ENCODE measurements around the gene GTSE1. TPM values are rescaled to one million over a fixed set of nuclear protein-coding genes. Genes with fewer than 3 reads are reported as not detected.

Gene GTSE1
- total RNA-seq, 1 donor from 2014 or later = 0.39 TPM

DNA sequence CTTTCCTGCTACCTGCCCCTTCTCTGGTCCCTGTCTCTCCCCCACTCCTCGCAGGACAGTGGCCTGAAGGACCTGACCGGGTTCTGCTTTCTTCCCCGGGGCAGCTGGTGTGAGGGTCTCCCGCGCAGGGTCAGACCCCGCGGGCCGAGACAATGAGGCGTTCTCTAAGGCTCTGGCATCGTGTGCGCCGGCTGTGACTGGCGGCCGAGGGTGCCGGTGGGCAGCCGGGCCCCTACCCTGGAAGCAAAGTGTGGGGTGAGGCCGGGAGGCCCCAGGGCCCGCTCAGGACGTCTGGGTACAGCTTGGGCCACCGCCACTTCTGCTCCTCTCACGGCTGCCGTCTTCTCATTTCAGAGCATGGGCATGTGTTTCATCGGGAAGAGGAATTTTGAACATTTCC, 55.1 kb downstream of the GTSE1 start:
- DNase-seq (ENCODE audit: low spot score) = no peak

DNA sequence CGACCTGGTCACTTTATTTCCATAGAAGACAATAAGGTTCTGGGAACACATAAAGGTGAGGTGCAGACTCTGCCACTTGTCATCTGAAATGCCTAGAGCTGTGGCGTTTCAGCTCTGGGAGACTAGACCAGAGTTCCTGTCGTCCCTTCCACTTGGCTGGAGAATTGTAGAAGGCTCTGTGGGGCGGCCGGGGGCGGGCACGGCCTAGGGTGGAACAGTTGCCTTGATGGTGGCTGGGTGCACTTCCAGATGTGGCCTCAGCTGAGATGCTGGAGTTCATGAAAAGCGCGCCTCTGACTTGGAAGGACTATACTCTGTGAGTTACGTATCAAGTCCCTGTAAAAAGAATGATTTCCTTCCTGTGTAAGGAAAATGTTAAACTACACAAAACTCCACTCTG, 55.6 kb downstream of the GTSE1 start:
- DNase-seq (ENCODE audit: low spot score) = no peak

DNA sequence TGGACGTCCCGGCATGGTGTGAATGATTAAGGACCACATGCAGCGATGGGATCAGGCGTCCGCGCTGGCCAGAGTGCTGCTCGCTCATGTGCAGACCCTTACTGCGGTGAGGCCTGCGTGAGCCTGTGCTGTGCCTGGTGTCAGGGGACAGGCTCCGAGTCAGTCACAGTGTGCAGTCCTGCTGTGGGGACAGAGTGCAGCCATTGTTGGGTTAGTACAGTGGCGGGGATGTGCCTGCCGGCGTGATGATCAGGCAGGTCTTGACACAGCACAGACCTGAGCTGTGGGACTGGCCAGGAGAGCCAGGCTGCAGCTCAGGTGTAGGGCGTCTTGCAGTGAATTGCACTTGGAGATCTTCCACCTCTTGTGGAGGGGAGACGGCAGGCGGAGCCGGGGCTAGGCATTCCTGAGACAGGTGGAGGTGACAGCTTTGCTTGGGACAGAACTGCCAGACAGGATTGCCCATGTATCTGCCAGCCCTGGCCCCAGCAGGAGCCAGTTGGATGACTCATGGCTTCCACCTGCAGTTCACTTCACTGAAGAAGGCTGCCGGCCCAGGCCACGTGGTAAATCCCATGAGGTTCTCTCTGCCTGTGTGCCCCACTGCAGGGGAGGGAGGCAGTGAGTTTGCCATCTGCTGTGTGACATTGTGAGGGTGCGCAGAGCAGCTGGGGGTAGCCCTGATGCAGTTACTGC, 56.2 kb downstream of the GTSE1 start:
- no peak for DNase-seq (ENCODE audit: low spot score)

DNA sequence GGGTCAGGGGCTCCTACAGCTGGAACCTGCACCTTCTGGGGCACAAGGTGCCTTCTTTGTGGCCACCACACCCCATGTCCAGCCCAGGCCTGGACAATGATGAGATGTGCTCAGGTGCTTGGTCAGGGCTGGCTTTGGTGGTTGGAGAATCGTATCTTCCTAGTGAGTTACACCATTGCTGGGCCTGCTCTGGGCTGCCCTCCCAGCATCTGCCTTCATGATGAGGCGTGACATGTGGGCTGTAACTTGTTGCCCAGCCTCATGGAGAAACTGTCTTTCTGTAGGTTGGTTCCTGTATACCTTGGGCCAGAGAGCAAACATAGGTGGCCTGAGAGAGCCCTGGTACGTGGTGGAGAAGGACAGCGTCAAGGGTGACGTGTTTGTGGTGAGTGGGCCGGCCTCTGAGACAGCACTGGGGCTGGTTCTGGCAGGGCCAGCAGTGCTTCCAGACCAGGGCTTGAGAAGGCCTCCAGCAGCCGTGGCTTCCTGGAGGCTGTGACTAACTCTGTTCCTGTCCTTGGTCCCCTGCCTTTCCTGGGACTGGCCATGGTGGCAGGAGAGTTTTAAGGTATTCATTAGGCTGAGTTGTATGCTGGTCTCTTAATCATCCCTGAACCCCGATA, 56.9 kb downstream of the GTSE1 start:
- DNase-seq (ENCODE audit: low spot score) = no peak

DNA sequence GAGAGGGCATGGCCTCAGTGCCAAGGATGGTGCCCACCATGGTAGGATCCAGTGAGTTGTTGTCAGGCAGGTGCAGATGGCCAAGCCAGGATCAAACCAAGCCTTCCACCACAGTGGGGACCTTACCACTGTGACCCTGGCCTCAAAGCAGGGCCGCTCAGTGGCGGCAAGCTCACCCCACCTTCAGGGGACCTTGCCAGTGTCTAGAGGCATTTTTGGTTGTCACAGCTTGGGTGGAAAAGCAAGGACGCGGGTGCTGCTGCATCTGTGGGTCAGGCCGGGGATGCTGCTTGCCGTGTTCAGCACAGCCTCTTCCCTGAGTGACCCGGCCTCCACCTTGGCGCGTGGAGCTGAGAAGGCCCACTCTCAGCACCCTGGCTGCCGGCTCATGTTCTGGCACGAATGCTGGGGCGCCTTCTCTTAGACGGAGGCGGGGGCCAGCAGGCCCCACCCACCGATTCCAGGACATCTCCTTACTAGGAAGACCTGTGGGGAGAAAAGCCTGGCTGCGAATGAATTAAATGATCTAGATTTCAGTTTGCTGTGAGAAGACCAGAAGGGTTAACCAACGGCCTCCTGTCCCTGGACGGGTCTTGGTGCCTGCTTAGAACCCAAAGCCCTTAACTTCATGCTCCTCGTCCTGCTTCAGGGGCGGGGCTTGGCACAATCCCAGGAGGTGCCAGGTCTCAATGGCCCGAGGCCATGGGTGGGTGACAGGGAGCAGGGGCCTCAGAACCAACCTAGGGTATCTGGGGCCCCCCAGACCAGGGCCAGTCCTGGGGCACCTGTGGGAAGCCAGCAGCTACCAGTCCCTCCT, 57.7 kb downstream of the GTSE1 start:
- no peak for DNase-seq (ENCODE audit: low spot score)

DNA sequence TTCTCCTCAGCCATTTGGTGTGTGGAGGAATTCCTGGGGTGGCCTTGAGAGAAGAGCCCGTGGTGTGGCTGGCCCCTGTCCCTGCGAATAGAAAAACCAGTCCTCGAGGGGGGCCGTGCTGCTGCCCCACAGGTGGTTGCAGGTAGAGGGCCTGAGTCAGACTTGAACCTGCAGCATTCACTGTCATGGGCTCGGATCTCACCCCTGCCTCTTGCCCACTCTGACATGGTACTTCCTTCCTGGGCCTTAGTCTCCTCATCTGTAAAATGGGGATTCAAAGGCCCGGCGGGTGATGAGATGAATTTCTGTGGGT, 58.3 kb downstream of the GTSE1 start:
- DNase-seq (ENCODE audit: low spot score) = no peak

DNA sequence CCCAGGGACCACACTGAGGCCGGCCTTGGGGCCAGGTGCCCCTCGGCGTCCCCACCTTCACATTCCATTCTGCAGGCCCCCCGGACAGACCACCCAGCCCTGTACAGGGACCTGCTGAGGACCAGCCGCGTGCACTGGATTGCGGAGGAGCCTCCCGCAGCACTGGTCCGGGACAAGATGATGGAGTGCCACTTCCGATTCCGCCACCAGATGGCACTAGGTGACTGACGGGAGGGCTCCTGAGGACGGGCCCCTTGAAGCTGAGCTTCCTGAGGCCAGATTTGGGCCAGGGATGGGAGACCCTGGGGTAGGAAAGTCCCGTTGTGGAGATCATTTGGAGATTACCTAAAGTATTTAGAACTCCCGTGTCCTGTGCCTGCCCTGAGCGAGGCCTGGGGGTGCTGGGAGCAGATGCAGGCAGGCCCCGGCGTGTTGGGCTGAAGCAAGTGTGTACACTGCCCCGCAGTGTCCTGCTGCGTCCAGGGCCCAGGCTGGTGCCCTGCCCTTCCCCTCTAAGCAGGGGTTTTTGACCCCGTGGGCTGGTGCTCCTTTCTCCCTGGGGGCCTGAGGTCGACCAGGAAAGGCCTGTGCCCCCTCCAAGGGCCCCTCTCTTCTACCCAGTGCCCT, 58.8 kb downstream of the GTSE1 start:
- no peak for DNase-seq (ENCODE audit: low spot score)

DNA sequence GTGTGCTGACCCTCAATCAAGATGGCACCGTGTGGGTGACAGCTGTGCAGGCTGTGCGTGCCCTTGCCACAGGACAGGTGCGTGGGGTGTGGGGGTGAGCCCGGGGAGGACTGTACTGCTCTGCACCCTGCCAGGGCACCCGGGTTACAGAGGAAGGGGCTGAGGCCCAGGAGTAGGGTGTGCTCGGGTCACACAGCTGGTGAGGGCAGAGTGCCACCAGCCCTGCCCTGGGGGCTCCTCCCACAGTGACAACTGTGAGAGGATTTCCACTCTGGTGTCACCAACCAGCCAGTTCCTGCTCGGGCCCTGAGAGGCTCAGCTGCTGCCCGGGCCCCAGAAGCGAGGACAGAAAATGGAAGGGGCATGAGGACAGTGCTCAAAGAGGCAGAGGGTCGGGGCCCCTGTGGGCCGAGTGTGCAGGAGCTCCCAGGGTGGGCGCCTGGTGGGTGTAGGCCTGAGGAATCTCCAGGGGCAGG, 59.4 kb downstream of the GTSE1 start:
- DNase-seq (ENCODE audit: low spot score) = no peak

DNA sequence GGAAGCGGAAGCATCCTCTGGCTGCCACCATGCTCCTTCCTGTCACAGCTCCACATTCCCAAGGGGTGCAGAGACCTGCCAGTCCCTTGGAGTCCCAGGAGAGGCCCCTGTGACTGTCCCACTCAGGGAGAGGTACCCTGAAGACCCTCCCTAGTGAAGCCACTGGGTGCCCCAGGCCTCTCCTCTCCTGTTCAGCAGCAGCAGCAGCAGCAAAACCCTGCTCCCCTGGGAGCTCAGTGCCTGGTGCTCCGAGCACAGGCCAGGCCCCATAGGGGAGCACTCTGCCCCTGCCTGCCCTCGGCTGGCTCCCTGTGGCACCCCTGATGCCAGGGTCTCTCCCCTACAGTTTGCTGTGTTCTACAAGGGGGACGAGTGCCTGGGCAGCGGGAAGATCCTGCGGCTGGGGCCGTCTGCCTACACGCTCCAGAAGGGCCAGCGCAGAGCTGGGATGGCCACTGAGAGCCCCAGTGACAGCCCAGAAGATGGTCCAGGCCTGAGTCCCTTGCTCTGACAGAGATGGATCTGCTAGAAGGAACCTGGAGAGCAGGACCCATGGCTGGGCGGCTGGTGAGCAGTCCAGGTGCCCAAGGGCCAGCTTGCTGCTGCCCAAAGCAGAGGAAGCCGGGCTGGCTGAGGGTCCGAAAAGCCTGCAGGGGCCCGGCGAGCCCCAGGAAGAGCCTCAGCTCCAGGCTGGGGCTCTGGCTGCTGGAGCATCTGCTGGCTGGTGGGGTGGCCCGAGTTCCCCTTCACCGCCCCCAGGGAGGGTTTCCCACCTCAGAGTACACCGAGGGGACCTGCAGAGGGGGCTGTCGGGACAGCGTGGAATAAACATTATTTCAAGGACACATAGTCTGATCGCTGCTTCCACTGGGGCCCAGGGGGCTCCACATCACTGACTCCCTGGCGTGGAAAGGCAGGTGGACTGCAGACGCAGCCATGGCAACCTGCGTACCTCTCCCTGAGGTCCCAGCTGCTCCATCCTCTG, 60.1 kb downstream of the GTSE1 start:
- DNase-seq (ENCODE audit: low spot score) = no peak

DNA sequence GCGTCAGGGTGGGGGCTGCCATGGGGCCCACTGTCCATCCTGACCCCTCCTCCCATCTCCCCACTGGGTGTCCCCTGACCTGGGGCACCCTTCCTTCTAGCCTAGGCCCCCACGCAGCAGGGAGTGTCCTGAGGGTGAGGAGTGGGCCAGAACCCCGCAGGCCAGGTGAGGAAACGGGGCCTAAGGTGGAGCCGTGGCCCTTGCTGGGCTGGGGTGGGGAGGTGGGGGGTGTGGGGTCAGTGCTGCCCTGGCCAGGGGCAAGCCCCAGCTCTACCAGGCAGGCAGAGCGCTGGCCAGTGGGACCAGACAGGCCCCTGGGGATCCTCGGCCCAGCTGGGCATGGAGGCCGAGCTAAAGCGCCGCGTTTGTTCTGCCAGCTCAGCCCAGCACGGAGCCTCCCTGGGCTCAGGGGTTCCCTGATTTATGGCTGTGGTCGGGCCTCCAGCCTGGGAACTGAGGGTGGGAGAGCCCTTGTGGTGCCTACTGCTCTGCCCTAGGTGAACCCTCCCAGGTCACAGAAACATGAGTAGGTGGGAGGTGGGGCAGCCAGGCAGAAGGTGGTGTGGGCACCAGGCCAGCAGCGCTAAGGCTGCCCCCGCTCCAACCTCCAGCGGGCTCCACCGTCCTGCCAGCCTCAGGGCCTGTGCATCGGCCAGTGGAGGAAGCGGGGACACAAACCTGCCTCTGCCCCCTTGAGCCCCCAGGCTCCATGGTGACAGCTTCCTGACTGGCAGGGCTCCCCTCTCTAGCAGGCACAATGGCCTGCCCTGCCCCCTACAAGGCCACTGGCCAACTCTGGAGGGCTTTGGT, 61.2 kb downstream of the GTSE1 start:
- DNase-seq (ENCODE audit: low spot score) = no peak

DNA sequence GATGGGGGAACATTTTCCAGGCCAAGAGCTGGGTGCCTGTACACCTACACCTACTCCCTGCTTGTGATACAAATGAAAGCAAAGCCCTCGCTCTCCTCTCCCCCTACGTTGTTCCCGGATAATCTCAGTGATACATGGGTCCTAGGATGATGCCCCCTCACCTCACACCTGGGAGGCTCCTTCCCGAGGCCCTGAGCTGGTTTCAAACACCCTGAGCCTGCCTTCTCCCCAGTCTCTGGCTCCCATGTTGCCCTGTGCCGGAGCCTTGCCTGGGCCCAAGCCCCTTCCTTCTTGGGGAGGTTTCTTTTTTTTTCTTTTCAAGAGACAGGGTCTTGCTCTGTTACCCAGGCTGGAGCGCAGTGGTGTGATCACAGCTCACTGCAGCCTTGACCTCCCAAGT, 62.1 kb downstream of the GTSE1 start:
- DNase-seq (ENCODE audit: low spot score) = no peak

DNA sequence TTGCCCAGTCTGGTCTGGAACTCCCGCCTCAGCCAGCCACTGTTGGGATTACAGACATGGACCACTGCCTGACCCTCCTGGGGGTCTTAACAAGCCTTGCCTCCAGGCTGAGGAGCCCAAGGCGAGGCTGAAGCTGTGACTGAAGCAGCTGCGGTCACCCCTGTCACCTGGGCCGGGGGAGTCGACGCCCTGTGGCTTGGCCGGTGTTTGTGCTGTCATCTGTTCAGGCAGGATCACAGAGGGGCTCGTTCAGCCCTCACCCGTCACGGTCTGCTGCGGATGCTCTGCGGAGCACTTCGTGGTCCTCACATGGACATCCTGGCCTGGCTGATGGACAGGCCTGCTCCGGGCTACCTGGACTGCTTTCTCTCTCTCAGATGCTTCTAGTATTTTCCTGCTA, 62.7 kb downstream of the GTSE1 start:
- DNase-seq (ENCODE audit: low spot score) = no peak

DNA sequence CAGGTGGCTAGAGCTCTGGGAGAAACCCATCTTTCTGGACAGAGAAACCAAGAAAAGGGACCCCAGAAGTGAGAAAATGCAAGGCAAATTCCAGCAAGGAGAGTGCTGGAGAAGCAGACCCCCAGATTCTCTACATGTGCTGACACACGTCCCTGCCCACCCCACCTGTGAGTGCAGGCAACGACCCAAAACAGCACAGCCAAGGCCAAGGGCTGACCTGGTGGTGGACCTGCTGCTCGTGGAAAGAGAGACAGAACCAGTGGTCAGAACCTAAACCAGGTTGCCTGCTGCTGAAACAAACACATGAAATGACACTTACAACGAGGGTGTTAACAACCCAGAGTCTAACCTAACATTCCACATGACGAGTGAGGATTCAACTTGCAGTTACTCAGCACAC, 63.4 kb downstream of the GTSE1 start:
- no peak for DNase-seq (ENCODE audit: low spot score)

DNA sequence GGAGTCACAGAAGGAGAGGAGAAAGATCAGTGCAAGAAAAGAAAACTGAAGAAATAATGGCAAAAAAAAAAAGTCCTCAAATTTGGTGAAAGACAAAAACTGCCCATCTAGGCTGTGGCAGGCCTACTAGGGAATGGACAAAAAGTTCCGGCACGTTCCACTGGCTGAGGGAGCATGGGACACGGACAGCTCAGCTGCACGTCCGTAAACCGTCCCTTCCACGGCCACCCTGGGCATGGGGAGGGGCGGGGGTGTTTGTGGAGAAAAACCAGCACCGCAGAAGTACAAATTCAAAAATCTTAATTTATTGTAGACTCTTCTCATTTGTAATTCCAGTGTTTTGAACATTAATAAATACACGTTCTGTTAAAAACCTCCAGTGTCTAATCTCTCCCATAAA, 64.2 kb downstream of the GTSE1 start:
- DNase-seq (ENCODE audit: low spot score) = no peak

DNA sequence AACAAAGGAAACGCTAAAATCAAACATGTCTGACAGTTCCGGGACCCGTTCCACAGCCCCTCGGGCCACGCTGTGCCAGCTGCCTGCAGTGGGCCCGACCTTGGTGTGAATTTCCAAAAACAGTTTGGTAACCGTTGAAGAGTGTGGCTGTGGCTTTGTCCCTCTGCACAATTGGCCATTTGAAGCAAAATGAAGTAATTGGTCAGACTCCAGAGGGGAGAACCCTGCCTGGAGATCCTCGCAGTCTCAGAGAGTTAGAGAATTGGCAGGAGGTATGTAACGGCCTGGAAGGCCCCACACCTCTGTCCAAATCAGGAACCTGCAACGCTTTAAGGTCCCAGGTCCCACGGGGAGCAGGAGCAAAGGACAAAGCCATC, 65.1 kb downstream of the GTSE1 start:
- DNase-seq (ENCODE audit: low spot score) = no peak

DNA sequence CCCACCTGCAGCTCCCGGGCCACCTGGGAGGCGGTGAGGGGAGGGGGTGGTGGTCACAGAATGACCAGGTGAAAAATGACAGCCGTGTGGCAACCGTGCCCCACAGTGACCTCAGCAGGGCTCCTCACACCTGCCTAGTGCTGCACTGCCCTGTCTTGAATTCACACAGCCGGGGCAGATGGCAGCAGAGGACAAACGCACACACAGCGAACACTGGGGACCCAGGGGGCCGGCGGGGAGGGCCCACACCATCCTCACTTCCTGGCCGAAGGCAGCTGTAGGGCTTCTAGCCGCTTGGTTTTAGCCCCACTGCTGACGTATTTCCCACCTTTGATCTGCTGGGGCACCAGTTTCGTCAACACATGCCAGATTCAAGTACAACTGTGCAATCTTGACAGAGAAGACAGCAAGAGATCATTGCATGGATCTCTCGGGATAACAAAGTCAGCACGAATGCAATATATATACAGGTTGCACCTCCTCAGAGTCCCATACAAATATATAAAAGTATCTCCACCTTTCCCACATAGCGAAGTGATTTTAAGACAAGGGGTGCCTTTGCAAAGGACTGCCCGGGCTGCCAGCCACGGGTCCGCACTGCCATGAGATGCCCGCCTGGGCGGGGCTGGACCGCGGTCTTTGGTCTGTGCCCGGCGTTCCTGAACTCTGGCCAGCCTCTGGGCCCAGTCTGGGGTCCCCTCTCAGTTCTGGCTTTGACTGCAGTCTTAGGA, 65.7 kb downstream of the GTSE1 start:
- DNase-seq (ENCODE audit: low spot score) = no peak

DNA sequence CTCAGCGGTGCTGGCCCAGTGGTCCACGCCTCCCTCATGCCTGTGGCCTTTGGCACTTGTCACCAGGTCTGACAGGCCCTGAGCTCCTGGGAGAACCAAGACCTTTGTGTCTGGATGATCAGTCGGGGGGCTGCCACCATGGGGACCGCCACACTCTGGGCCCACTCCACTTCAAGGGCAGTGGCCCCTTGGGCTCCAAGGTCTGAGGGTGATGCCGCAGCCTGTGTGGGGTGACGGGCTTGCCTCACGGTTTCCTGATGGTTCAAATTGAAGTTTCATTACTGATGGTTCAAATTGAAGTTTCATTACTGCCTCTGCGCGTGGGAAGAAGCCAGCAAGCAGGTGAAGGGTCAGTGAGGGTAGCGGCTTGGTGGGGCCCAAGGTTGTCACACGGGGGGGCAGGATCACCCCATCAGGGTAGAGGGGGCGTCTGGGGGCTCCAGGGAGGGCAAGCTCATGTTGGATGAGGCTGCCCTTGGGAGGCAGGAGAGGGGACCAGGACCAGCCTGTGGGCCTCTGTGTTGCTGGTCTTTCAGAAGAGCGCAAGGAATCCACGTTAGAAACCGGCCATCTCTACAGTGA, 66.4 kb downstream of the GTSE1 start:
- DNase-seq (ENCODE audit: low spot score) = no peak

DNA sequence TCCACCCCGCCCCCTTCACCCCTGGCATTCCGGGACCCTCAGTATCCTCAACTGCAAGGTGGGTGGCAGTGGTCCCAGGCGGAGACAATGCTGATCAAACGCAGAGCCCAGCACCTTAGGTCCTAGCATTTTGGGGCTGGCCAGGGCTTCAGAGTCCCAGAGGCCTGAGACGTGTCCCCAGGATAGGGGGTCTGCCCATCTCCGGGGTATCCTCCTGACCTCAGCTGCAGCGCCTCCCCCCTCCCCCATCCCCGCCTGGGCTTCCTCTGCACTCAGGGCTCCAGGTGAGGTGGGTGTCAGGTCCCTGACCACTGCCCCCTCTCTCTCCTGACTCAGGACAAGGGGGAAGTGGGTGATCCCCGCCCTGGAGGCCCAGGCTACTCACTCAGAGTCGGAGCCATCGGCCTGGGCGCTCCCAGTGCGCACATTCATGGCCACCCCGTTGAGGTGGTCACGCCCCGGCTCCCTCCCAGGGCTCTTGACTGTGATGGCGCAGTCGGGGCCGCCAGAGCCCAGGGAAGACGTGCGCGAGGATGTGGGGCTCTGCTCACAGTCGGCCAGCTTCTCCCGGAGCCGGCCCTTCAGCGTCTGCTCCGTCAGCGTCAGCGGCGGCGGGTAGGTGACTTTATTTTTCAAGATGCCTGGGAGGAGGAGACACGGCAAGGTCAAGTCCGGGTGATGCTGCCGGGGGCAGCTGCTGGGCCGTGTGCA, 67.1 kb downstream of the GTSE1 start:
- no peak for DNase-seq (ENCODE audit: low spot score)

All from mesenteric fat pad (tissue), 1 donor.